ENCODE measurements around the gene SLC5A11.

SLC5A11 gene

DNA sequence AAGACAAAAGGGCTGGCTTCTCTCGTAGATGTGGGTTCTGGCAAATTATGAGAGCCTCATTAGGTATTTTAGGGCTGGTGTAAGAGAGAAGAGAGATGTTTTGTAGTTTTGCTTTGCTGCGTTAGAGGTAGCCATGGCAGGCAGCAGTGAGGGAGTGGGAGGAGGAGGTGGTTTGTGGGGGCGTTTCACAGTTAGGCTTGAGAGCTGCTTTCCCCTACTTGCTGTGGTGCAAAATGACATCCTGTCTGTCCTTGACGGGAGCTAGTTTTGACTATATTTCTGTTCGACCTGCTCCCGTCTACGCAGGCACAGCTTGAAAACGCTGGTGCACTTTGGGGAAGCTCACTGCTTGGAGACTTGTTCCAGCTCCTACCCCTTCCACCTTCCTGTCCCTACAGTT lies 75.5 kb downstream of the SLC5A11 start:
- no peak for DNase-seq

DNA sequence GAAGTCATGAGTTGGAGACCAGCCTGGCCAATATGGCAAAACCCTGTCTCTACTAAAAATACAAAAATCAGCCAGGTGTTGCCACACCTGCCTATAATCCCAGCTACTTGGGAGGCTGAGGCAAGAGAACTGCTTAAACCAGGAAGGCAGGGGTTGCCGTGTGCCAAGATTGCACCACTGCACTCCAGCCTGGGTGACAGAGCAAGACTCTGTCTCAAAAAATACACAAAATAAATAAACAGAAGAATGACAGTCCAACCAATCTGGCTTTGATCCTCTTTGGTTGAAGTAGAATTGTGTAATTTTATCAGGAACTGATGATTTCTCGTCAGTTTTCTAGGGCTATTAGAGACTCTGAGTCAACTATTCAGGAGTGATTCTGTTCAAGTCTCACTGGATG lies 79.4 kb downstream of the SLC5A11 start:
- DNase-seq = no peak

DNA sequence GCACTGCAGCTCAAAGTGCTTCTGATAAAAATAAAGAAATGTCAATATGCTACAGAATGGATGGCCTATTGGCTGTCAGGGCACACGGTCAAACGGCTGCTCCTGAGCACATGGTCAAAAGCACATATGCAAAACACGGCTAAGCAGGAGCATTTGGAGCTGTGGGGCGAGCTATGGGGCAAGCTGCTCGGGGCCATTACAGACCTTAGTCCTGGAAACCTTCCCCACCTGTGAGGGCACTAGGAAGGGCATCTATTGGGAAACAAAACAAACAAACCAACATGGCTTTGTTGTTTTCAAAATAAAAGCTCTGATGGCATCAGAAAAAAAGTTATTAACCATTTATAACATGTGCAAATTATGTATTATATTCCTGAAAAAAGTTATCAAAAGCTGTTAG lies 83.6 kb downstream of the SLC5A11 start:
- no peak for DNase-seq

DNA sequence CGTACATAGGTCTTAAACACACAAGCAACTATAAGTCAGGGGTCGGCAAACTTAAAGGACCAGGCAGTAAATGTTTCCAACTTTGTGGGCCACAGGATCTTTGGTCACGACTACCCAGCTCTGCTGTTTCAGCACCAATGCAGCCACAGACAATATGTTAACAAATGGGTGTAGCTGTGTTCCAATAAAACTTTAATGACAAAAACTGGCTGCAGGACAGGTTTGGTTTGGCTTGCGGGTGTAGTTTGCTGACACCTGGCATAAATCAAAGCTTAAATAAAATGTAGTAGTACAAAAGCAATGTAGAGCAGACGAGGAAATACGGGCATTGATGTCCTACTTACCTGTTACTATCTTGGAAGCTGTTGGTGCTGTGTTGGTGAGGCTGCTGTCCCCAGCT lies 84.7 kb downstream of the SLC5A11 start:
- DNase-seq = no peak

DNA sequence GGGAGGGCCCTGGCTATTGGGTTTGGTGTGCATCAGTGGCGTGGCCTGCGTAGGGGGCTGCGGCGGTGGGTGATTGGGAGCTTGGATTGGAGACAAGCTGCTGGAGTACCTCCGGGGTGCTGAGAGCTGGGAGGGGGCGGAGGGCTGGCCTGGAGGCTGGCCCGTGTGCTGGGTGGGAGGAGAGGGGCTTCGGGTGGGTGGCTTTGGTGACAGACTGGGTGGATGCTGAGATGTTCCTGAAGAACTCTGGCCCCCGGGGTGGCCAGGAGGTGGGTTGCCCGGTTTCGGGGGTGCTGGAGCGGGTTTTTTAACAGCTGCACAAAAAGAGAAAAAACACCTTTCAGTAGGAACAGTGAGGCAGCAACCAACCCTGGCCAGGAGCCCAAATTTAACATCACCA lies 85.3 kb downstream of the SLC5A11 start:
- no peak for DNase-seq

DNA sequence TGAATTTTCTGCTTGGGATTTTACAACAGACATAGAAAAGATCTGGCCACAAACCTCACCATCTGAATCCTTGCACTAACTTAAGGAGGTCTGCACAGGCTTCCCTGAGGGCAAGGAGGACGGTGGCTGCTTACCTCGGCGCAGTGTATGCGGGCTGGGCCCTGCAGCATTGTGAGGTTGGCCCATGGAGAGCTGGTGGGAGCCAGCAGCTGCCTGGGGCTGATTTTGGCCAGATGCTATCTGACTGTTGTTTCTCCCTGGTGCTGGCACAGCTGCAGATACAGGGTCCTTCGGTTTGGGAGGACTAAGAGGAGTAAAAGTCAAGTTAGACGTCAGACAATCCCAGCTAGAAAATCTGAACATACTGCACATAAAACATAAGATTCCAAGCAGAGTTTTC lies 89.6 kb downstream of the SLC5A11 start:
- no peak for DNase-seq

DNA sequence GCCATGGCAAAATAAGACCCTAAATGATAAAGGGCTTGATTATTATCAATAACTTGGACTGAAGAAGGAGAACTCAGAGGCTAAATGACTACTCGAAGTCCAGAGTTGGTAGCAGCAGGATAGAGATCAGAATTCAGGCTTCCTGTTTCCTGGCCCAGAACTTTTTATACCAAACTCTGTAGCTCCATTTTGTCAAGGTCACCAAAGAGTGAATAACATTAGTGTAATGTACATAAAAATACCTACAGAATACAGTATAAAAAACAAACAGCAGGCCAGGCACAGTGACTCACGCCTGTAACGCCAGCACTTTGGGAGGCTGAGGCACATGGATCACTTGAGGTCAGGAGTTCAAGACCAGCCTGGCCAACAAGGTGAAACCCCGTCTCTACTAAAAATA lies 90.4 kb downstream of the SLC5A11 start:
- no peak for DNase-seq

DNA sequence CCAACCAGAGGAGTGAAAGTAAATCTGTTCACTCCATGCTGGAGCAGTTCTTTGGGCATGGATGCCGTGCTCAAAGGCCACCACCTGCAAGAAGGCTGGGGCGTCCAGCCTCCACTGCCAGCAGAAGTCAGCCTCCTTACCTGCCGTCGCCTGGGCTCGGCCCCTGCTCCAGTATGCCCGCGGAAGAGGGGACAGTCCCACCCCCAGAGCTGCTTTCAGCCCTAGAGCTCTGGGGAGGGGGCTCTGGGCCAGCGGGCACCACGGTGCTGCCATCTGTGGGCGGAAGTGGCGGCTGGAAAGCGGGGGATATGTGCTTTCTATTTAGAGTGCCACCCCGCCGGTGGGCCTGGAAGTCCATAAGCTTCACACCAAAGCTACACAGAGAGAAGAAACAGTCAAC lies 93.5 kb downstream of the SLC5A11 start:
- DNase-seq = no peak

DNA sequence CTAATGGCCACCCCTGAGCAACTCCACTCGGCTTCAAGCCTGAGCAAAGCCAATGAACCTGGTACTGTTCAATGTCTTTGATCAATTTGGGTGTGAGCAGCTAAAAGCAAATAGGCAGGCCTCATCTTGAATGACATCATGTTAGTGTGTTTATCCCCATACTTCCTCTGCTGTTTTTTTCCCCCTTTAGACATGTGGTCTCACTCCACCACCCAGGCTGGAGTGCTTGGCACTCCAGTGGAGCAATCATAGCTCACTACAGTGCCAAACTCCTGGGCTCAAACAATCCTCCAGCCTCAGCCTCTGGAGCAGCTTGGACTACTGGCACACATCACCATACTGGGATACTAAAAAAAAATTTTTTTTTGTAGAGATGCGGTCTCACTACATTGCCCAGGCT lies 94.0 kb downstream of the SLC5A11 start:
- no peak for DNase-seq

DNA sequence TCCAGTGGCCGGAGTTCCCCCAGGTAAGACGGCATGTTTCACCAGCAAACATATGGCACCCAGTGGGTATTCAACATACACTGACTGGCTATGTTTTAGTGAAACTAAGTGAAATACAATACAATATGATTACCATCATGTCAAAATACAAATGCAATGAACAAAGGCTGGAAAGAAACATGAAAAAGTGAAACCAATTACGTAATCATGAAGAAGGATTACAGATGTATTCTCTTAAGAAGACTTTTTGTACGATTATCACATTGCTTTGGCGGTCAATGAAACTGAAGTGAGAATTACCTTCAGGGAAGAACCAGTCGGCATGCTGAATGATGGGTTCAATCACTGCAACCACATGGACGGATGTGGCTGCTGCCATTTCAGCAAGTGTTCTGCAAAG lies 97.7 kb downstream of the SLC5A11 start:
- DNase-seq = no peak

DNA sequence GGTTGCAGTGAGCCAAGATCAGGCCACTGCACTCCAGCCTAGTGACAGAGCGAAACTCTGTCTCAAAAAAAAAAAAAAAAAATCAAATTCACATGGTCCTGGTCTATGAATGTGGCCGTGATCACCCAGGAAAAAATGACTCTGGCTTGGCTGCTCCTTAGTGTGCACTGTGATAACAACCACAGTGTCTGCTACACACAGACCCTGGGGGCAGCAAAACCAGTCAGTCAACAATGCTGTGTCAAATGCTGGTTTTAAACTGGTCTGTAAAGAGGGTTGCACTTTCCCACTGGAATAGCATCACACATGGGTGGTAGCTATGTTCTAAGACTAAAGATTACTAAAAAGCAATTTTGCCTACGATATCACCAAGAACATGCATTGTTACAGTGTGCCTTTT lies 98.4 kb downstream of the SLC5A11 start:
- DNase-seq = no peak

DNA sequence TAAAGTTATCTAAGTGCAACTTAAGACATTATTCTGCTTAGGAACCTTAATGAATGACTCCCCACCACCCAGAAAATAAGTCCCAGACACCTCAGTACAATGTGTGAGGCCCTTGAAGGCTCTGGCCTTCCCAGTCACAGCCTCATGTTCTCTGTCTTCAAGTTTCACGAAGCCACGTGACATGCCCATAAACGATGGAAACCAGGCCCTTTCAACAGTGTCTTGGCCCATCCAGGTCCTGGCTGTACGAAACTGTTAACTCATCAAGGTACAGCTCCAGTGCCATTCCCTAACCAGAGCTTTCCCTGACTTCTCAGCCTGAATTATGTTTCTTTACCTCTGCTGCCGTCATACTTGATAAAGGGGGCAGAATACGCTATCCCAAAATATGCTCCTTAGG lies 100.4 kb downstream of the SLC5A11 start:
- no peak for DNase-seq

DNA sequence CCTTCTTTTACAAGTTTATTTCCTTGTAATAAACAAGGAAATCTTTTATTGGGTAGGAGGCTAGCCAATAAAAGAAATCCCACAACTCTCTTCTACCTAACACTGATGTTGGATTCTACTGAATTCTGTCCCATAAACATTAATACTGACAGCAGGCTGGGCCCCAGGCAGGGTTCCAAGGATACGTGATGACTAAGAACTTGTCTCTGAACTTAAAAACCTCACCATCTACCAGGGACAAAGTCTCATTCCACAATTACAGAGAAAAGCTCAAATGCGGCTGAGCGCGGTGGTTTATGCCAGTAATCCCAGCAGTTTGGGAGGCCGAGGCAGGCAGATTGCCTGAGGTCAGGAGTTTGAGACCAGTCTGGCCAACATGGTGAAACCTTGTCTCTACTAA lies 104.5 kb downstream of the SLC5A11 start:
- DNase-seq = no peak

DNA sequence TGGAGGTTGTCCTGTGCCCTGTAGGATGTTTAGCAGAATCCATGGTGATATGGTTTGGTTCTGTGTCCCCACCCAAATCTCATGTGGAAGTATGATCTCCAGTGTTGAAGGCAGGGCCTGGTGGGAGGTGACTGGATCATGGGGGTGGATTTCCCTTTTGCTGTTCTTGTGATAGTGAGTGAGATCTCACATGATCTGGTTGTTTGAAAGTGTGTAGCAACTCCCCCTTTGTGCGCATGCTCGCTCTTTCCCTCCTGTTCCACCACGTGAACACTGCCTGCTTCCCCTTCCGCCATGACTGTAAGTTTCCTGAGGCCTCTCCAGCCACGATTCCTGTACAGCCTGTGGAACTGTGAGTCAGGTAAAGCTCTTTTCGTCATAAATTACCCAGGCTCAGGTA lies 107.5 kb downstream of the SLC5A11 start:
- no peak for DNase-seq

DNA sequence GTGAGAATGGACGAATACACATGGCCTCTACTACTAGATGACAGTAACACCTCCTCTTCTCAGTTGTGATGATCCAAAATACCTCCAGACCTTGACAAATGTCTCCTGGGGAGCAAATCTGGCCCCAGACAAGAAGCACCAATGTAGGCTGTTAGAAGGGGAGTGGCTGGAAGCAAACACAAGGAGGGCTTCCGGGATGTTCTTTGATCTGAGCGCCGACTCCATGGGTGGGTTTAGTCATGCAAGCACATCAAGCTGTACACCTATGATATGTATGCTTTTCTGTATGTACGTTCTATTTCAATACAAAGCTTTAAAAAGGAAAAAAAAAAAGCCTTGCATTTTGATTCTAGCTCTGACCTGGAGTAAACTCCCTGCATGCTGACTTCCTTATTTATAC lies 108.0 kb downstream of the SLC5A11 start:
- no peak for DNase-seq

DNA sequence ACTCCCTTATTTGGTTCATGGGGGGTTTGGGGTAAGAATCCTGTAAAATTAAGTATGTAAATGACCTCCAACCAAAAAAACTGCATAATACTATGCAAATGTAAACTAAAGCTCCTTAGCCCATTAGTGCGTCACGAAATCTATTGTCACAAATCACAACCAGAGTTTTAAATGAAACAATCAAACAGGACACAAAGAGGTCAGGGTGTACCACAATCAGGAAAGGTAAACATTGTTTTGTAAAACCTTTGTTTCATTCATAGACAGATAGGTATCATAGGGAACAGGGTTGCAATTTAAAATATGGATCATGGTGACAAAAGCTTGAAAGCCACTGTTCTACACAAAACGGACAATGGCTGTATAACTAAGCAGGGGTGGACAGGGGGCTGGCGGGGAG lies 108.4 kb downstream of the SLC5A11 start:
- no peak for DNase-seq

DNA sequence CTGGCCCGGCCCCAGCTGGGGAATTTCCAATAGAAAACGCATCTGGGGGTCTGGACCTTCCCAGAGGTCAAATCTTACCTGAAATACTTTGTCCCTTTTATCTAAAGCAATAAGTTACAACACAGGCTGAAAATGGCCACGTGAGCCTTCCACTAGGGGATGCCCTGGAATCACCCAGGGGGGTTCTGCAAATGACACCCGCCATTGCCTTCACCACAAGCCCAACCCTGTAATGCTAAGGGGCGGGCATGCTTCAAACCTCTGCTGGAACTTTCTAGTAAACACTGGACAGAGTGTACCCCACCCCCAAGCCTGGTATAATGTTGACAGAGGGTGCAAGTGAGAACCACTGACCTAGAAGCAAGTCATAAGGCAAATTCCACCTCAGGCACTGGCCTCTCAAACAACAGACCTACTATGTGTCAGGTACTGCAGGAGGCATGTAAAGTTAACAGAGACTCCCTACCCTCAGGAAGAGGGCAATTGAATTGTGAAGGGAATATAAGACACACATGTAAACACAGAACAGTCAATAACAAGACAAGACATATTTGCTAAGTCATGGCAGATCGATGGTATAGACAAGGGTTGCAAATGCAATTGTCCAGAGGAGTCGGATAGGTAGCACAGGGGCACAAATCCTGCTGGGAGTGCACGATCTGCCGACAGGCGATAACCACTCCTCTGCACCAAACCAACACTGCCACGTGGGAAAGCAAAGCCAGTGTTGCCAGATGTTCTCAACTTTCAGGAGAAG lies 110.4 kb downstream of the SLC5A11 start:
- no peak for DNase-seq

DNA sequence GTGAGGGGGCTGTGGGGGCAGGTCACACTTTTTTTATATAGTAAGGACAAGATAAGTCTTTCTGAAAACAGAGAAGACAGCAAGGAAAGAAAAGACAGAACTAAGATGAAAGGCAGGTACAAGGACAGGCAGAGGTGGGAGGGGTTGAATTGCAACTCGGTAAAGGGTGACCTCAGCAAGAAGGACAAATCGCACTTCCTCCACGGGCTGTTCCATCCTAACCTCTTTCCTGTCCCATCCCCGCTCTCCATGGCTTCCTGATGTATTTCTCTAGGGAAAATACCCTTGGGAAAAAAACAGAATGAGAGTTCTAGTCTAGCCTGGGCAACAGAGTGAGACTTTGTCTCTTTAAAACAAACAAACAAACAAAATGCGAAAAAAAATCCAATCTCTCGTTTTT lies 112.1 kb downstream of the SLC5A11 start:
- no peak for DNase-seq
